Measurements from ENCODE around the gene LIME1. TPM values are rescaled to one million over a fixed set of nuclear protein-coding genes. Genes with fewer than 3 reads are reported as not detected.

The LIME1 gene
- total and polyA plus RNA-seq, 9 of the 15 experiments (the other 6 are each of a cell fraction or from before 2014, with no cell fraction given) = 0.11 to 17.1 (median 2.8) TPM; not detected in 2

DNA sequence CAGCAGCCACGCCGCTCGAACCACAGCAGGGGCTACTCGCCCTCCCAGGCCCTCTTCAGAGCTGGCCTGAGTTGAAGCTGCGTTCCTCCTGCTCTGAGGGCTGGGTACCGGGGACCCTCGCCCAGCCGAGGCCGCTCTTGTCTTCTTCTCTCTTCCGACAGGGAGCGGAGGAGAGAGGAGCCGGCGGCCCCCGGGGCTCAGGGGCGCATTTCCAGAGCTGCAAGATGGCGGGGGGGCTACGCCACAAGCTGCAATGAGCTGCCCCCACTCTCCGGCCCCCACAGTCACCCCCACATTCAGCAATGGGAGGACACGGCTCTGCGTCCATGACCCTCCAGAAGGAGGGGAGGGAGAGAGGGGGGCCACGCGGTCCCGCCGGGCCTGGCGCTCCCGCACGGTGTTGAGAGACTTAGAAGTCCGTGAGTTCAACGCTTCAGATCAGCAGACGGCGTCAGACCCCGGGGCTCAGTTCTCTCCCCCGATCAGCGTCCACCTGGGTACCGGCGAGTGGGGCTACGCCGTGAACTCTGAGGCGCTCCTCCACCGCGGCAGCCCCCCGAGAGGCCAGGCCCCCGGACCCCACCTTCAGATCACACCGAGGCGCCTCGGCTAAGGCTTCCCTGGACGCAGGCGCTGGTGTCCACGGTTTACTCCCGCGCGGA lies 34.7 kb downstream of the LIME1 start:
- TF ChIP-seq ZNF436 (CRISPR knock-in tag; IDR thresholded peaks at IDR 0.05) = no peak
- TF ChIP-seq, protein P1, sequence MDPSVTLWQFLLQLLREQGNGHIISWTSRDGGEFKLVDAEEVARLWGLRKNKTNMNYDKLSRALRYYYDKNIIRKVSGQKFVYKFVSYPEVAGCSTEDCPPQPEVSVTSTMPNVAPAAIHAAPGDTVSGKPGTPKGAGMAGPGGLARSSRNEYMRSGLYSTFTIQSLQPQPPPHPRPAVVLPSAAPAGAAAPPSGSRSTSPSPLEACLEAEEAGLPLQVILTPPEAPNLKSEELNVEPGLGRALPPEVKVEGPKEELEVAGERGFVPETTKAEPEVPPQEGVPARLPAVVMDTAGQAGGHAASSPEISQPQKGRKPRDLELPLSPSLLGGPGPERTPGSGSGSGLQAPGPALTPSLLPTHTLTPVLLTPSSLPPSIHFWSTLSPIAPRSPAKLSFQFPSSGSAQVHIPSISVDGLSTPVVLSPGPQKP (CRISPR knock-in tag; IDR thresholded peaks at IDR 0.05) = no peak
- TF ChIP-seq, protein P2, sequence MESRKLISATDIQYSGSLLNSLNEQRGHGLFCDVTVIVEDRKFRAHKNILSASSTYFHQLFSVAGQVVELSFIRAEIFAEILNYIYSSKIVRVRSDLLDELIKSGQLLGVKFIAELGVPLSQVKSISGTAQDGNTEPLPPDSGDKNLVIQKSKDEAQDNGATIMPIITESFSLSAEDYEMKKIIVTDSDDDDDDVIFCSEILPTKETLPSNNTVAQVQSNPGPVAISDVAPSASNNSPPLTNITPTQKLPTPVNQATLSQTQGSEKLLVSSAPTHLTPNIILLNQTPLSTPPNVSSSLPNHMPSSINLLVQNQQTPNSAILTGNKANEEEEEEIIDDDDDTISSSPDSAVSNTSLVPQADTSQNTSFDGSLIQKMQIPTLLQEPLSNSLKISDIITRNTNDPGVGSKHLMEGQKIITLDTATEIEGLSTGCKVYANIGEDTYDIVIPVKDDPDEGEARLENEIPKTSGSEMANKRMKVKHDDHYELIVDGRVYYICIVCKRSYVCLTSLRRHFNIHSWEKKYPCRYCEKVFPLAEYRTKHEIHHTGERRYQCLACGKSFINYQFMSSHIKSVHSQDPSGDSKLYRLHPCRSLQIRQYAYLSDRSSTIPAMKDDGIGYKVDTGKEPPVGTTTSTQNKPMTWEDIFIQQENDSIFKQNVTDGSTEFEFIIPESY (CRISPR knock-in tag; IDR thresholded peaks at IDR 0.05) = peak; percentile 56
- TF ChIP-seq CBX3 (IDR thresholded peaks at IDR 0.05; ENCODE audit: borderline replicate concordance in 1 of 2, low read length in 2 of 2) = no peak
- ChIA-PET POLR2A (no interaction called here), CTCF (ENCODE audit: low intra/inter-chr PET ratio) (interaction anchor here (0.6 kb wide), 1 partner anchor 287 kb away, joined by 3 read pairs; no protein-coding TSS in a partner anchor)
- Histone ChIP-seq H3K9ac (ENCODE audit: insufficient read depth in 1 of 2, low read depth in 2 of 2, low read length in 2 of 2) (no peak overlapping the region; a peak in 1 of 4 replicates), H3K36me3 (ENCODE audit: control insufficient read depth, insufficient read depth, low read length) (no peaks in the 10 kb centered on the region), H3K4me3 (no peak overlapping the region), H3K27ac (ENCODE audit: extremely low read depth, low read depth, low read length) (no peak overlapping the region), H4K20me1 (replicated peaks; ENCODE audit: control insufficient read depth, insufficient read depth, low read length) (no peaks in the 10 kb centered on the region; the same call in 1 of the 2 replicates), H3K79me2 (ENCODE audit: control insufficient read depth, insufficient read depth, low read length) (no peaks in the 10 kb centered on the region), H3K4me1 (replicated peaks in 1 of 2; ENCODE audit: control insufficient read depth in 2 of 2, insufficient read depth in 2 of 2, low read length in 2 of 2) (peaks cover 7 to 62% of the 10 kb centered on the region in 2 experiments; a peak in 3 of 5 replicates), H2AFZ (ENCODE audit: low read depth, low read length) (no peak overlapping the region), H3K9me3 (replicated peaks; ENCODE audit: control insufficient read depth, insufficient read depth, low read depth, low read length) (no peaks in the 10 kb centered on the region), H3K27me3 (ENCODE audit: control insufficient read depth in 2 of 2, insufficient read depth in 2 of 2, low read length in 2 of 2) (peaks cover 0 to 9% of the 10 kb centered on the region in 2 experiments; a peak in 2 of 5 replicates), H3K4me2 (ENCODE audit: insufficient read depth, low read length) (no peak overlapping the region), H3K9me1 (ENCODE audit: control insufficient read depth, insufficient read depth, low read length) (no peaks in the 10 kb centered on the region)
- 84% methylated on average over 17 of the region's 52 CpGs for WGBS (ENCODE audit: insufficient coverage, low coverage, missing lambda C conversion rate)
- no peak for ATAC-seq
- intact Hi-C loops (cut with micrococcal nuclease) = no loop called here
- BruUV-seq (replicated peaks) = no TSS peak
- in situ Hi-C loops (cut with MboI) = loop anchor here (5.0 kb wide), 1 partner anchor 59 kb away; no protein-coding TSS in a partner anchor
- no peak for DNase-seq (ENCODE audit: extremely low read depth in 1 of 4, low spot score in 3 of 4)
- no peak for FAIRE-seq
